ENCODE results near the gene UBE2K.
"Not testable (repeated sequence)": the region's sequence is repeated elsewhere in the genome, so short reads cannot be mapped to it uniquely, and the experiment has no call there.

Gene UBE2K

GRCh38 chr4:39786838-39787237 is 88.9 kb downstream of the UBE2K start:
- Histone ChIP-seq H3K27me3 (ENCODE audit: control insufficient read depth in 5 of 5, insufficient read depth in 4 of 5, low read length in 5 of 5) (no peaks in the 10 kb centered on the region), H3K27ac (ENCODE audit: low read depth, low read length) (no peak overlapping the region), H3K9me3 (ENCODE audit: control insufficient read depth in 5 of 5, low read length in 5 of 5) (no peaks in the 10 kb centered on the region), H3K4me3 (ENCODE audit: low read depth in 1 of 5, low read length in 5 of 5) (no peak overlapping the region), H3K9ac (ENCODE audit: low read length in 5 of 5) (no peak overlapping the region), H3K4me1 (ENCODE audit: control insufficient read depth in 5 of 5, insufficient read depth in 5 of 5, low read length in 5 of 5) (no peaks in the 10 kb centered on the region), H3K36me3 (ENCODE audit: control insufficient read depth in 5 of 5, insufficient read depth in 5 of 5, low read length in 5 of 5) (peaks cover 0 to 3% (median 0%) of the 10 kb centered on the region in 5 donors)

- no peaks in the 10 kb centered on the region for H3K36me3 ChIP-seq (ENCODE audit: control insufficient read depth in 5 of 5, insufficient read depth in 5 of 5, low read length in 5 of 5)
- no peak overlapping the region for H3K27ac ChIP-seq (ENCODE audit: low read depth, low read length)
- no peaks in the 10 kb centered on the region for H3K4me1 ChIP-seq (ENCODE audit: control insufficient read depth in 5 of 5, insufficient read depth in 5 of 5, low read length in 5 of 5)
- H3K4me3 ChIP-seq (ENCODE audit: low read depth in 1 of 5, low read length in 5 of 5) = no peak overlapping the region
- no peak overlapping the region for H3K9ac ChIP-seq (ENCODE audit: low read length in 5 of 5)
- no peaks in the 10 kb centered on the region for H3K9me3 ChIP-seq (ENCODE audit: control insufficient read depth in 5 of 5, low read length in 5 of 5)
- no peaks in the 10 kb centered on the region for H3K27me3 ChIP-seq (ENCODE audit: control insufficient read depth in 5 of 5, insufficient read depth in 4 of 5, low read length in 5 of 5)
These were observed 94.2 kb downstream of the UBE2K start for GRCh38 chr4:39792128-39792527.

- H3K27me3 ChIP-seq (ENCODE audit: control insufficient read depth in 5 of 5, insufficient read depth in 4 of 5, low read length in 5 of 5) = no peaks in the 10 kb centered on the region
- no peak overlapping the region for H3K27ac ChIP-seq (ENCODE audit: low read depth, low read length)
- H3K4me3 ChIP-seq (ENCODE audit: low read depth in 1 of 5, low read length in 5 of 5) = no peak overlapping the region
- H3K9me3 ChIP-seq (ENCODE audit: control insufficient read depth in 5 of 5, low read length in 5 of 5) = no peaks in the 10 kb centered on the region
- no peaks in the 10 kb centered on the region for H3K4me1 ChIP-seq (ENCODE audit: control insufficient read depth in 5 of 5, insufficient read depth in 5 of 5, low read length in 5 of 5)
- no peaks in the 10 kb centered on the region for H3K36me3 ChIP-seq (ENCODE audit: control insufficient read depth in 5 of 5, insufficient read depth in 5 of 5, low read length in 5 of 5)
- H3K9ac ChIP-seq (ENCODE audit: low read length in 5 of 5) = no peak overlapping the region
These were observed 94.6 kb downstream of the UBE2K start for GRCh38 chr4:39792529-39792928.

- H3K9ac ChIP-seq (ENCODE audit: low read length in 5 of 5); H3K27me3 ChIP-seq (ENCODE audit: control insufficient read depth in 5 of 5, insufficient read depth in 4 of 5, low read length in 5 of 5); H3K4me3 ChIP-seq (ENCODE audit: low read depth in 1 of 5, low read length in 5 of 5); H3K27ac ChIP-seq (ENCODE audit: low read depth, low read length); H3K9me3 ChIP-seq (ENCODE audit: control insufficient read depth in 5 of 5, low read length in 5 of 5); H3K4me1 ChIP-seq (ENCODE audit: control insufficient read depth in 5 of 5, insufficient read depth in 5 of 5, low read length in 5 of 5); H3K36me3 ChIP-seq (ENCODE audit: control insufficient read depth in 5 of 5, insufficient read depth in 5 of 5, low read length in 5 of 5): not testable (repeated sequence)
These were observed 95.0 kb downstream of the UBE2K start for GRCh38 chr4:39792976-39793375.

GRCh38 chr4:39802005-39802404 is 104.1 kb downstream of the UBE2K start:
- Histone ChIP-seq H3K36me3 (ENCODE audit: control insufficient read depth in 5 of 5, insufficient read depth in 5 of 5, low read length in 5 of 5) (no peaks in the 10 kb centered on the region), H3K9ac (ENCODE audit: low read length in 5 of 5) (no peak overlapping the region), H3K9me3 (ENCODE audit: control insufficient read depth in 5 of 5, low read length in 5 of 5) (no peaks in the 10 kb centered on the region), H3K27ac (ENCODE audit: low read depth, low read length) (no peak overlapping the region), H3K4me3 (ENCODE audit: low read depth in 1 of 5, low read length in 5 of 5) (no peak overlapping the region), H3K27me3 (ENCODE audit: control insufficient read depth in 5 of 5, insufficient read depth in 4 of 5, low read length in 5 of 5) (no peaks in the 10 kb centered on the region), H3K4me1 (ENCODE audit: control insufficient read depth in 5 of 5, insufficient read depth in 5 of 5, low read length in 5 of 5) (no peaks in the 10 kb centered on the region)

GRCh38 chr4:39808231-39808749 is 110.4 kb downstream of the UBE2K start:
- Histone ChIP-seq H3K9ac (ENCODE audit: low read length in 5 of 5) (no peak overlapping the region), H3K27me3 (ENCODE audit: control insufficient read depth in 5 of 5, insufficient read depth in 4 of 5, low read length in 5 of 5) (no peaks in the 10 kb centered on the region), H3K4me3 (ENCODE audit: low read depth in 1 of 5, low read length in 5 of 5) (no peak overlapping the region), H3K27ac (ENCODE audit: low read depth, low read length) (no peak overlapping the region), H3K9me3 (ENCODE audit: control insufficient read depth in 5 of 5, low read length in 5 of 5) (no peaks in the 10 kb centered on the region), H3K4me1 (ENCODE audit: control insufficient read depth in 5 of 5, insufficient read depth in 5 of 5, low read length in 5 of 5) (no peaks in the 10 kb centered on the region), H3K36me3 (ENCODE audit: control insufficient read depth in 5 of 5, insufficient read depth in 5 of 5, low read length in 5 of 5) (no peaks in the 10 kb centered on the region)

- H3K27me3 ChIP-seq (ENCODE audit: control insufficient read depth in 5 of 5, insufficient read depth in 4 of 5, low read length in 5 of 5) = no peaks in the 10 kb centered on the region
- H3K27ac ChIP-seq (ENCODE audit: low read depth, low read length) = no peak overlapping the region
- H3K36me3 ChIP-seq (ENCODE audit: control insufficient read depth in 5 of 5, insufficient read depth in 5 of 5, low read length in 5 of 5) = no peaks in the 10 kb centered on the region
- H3K9me3 ChIP-seq (ENCODE audit: control insufficient read depth in 5 of 5, low read length in 5 of 5) = no peaks in the 10 kb centered on the region
- H3K4me1 ChIP-seq (ENCODE audit: control insufficient read depth in 5 of 5, insufficient read depth in 5 of 5, low read length in 5 of 5) = no peaks in the 10 kb centered on the region
- no peak overlapping the region for H3K9ac ChIP-seq (ENCODE audit: low read length in 5 of 5)
- H3K4me3 ChIP-seq (ENCODE audit: low read depth in 1 of 5, low read length in 5 of 5) = no peak overlapping the region
These were observed 114.6 kb downstream of the UBE2K start for GRCh38 chr4:39812500-39812899.

GRCh38 chr4:39813033-39813432 is 115.1 kb downstream of the UBE2K start:
- H3K4me3 ChIP-seq (ENCODE audit: low read depth in 1 of 5, low read length in 5 of 5); H3K27me3 ChIP-seq (ENCODE audit: control insufficient read depth in 5 of 5, insufficient read depth in 4 of 5, low read length in 5 of 5); H3K27ac ChIP-seq (ENCODE audit: low read depth, low read length); H3K9me3 ChIP-seq (ENCODE audit: control insufficient read depth in 5 of 5, low read length in 5 of 5); H3K4me1 ChIP-seq (ENCODE audit: control insufficient read depth in 5 of 5, insufficient read depth in 5 of 5, low read length in 5 of 5); H3K9ac ChIP-seq (ENCODE audit: low read length in 5 of 5); H3K36me3 ChIP-seq (ENCODE audit: control insufficient read depth in 5 of 5, insufficient read depth in 5 of 5, low read length in 5 of 5): not testable (repeated sequence)

- H3K4me3 ChIP-seq (ENCODE audit: low read depth in 1 of 5, low read length in 5 of 5); H3K9ac ChIP-seq (ENCODE audit: low read length in 5 of 5); H3K4me1 ChIP-seq (ENCODE audit: control insufficient read depth in 5 of 5, insufficient read depth in 5 of 5, low read length in 5 of 5); H3K27ac ChIP-seq (ENCODE audit: low read depth, low read length); H3K27me3 ChIP-seq (ENCODE audit: control insufficient read depth in 5 of 5, insufficient read depth in 4 of 5, low read length in 5 of 5); H3K9me3 ChIP-seq (ENCODE audit: control insufficient read depth in 5 of 5, low read length in 5 of 5); H3K36me3 ChIP-seq (ENCODE audit: control insufficient read depth in 5 of 5, insufficient read depth in 5 of 5, low read length in 5 of 5): not testable (repeated sequence)
These were observed 115.8 kb downstream of the UBE2K start for GRCh38 chr4:39813761-39814160.

GRCh38 chr4:39814403-39815185 is 116.7 kb downstream of the UBE2K start:
- no peaks in the 10 kb centered on the region for H3K36me3 ChIP-seq (ENCODE audit: control insufficient read depth in 5 of 5, insufficient read depth in 5 of 5, low read length in 5 of 5)
- H3K4me1 ChIP-seq (ENCODE audit: control insufficient read depth in 5 of 5, insufficient read depth in 5 of 5, low read length in 5 of 5) = no peaks in the 10 kb centered on the region
- no peak overlapping the region for H3K9ac ChIP-seq (ENCODE audit: low read length in 5 of 5)
- H3K4me3 ChIP-seq (ENCODE audit: low read depth in 1 of 5, low read length in 5 of 5) = no peak overlapping the region
- no peaks in the 10 kb centered on the region for H3K9me3 ChIP-seq (ENCODE audit: control insufficient read depth in 5 of 5, low read length in 5 of 5)
- no peak overlapping the region for H3K27ac ChIP-seq (ENCODE audit: low read depth, low read length)
- H3K27me3 ChIP-seq (ENCODE audit: control insufficient read depth in 5 of 5, insufficient read depth in 4 of 5, low read length in 5 of 5) = no peaks in the 10 kb centered on the region
